ENCODE measurements around the gene FKBP3. TPM values are rescaled to one million over a fixed set of nuclear protein-coding genes. Genes with fewer than 3 reads are reported as not detected.
"Not testable (repeated sequence)": the region's sequence is repeated elsewhere in the genome, so short reads cannot be mapped to it uniquely, and the experiment has no call there.

FKBP3 gene
- total and polyA plus RNA-seq, 11 donors, result 66.8 to 226 (median 99.1) TPM

DNA sequence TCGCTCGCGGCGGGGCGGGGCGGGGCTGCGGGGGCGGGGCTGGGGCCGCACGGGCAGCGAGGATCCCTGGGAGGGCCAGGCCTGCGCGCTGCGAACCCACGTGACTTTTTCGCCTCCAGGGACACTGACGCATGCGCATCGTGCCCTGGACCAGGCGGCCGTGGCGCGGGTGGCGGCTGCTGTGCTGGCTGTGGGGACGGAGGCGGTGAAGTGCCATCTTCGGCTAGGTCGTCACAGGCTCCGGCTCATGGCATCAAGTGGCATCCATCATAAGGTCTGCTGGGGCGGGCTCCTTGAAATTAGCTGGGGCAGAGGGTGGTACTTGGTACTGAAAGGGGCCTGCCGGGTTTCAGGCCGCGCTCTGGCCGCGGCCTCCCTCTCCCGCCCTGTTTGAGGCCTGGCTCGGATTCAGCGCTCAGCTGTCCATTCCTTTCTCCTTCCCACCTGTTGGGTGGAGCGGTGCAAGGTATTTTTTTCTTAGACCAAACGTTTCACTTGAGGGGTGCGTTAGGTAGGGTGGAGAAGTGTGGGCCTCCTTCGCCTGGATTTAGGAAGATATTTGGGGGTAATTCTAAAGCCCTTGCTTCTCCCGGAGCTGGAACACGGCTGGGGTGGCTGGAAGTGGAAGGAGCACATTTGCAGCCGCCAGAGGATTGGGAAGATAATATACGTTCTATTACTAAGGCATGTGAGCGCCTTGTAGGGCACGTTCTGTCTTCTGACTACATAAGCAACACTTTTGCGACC, 50.1 kb downstream of the FKBP3 start, which contains the start of gene PRPF39:
TSS of gene PRPF39 (plus strand) at position 141 of the 747 bp plus-strand sequence. CDS start 11,124 bp downstream, outside the sequence.
- DNase-seq, result peak; percentile 95 to 97 (median 96)
- Histone ChIP-seq H3K4me1 (peaks cover 0 to 51% (median 31%) of the 10 kb centered on the region in 12 donors), H3K27me3 (no peaks in the 10 kb centered on the region), H3K27ac (peak within 1 kb of the TSS; percentile 35 to 91 (median 80)), H3K36me3 (peaks cover 0 to 4% (median 0%) of the 10 kb centered on the region in 9 donors), H3K4me3 (peak within 1 kb of the TSS; percentile 59 to 85 (median 76)), H3K9me3 (no peaks in the 10 kb centered on the region)
- WGBS, 4 donors, result 0 to 1% (median 1%) methylated on average over 22 to 49 of the region's 49 CpGs
- ATAC-seq, result peak; percentile 99 to 100 (median 99)
- intact Hi-C loops (cut with DNase I), result loop anchor here in 7 of 10 donors (1.0 to 10.0 kb wide), 9 partner anchors 19 to 187 kb away; partner anchors contain the start of genes FKBP3 (in 4 of the 7), KLHL28 (in 3 of the 7), TOGARAM1 (in 3 of the 7) and FANCM (in 2 of the 7)
- TF ChIP-seq, protein P1, sequence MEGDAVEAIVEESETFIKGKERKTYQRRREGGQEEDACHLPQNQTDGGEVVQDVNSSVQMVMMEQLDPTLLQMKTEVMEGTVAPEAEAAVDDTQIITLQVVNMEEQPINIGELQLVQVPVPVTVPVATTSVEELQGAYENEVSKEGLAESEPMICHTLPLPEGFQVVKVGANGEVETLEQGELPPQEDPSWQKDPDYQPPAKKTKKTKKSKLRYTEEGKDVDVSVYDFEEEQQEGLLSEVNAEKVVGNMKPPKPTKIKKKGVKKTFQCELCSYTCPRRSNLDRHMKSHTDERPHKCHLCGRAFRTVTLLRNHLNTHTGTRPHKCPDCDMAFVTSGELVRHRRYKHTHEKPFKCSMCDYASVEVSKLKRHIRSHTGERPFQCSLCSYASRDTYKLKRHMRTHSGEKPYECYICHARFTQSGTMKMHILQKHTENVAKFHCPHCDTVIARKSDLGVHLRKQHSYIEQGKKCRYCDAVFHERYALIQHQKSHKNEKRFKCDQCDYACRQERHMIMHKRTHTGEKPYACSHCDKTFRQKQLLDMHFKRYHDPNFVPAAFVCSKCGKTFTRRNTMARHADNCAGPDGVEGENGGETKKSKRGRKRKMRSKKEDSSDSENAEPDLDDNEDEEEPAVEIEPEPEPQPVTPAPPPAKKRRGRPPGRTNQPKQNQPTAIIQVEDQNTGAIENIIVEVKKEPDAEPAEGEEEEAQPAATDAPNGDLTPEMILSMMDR (IDR thresholded peaks at IDR 0.05), result no peak
- TF ChIP-seq POLR2A (IDR thresholded peaks at IDR 0.05), result peak in 1 of 2 donors; percentile 84

DNA sequence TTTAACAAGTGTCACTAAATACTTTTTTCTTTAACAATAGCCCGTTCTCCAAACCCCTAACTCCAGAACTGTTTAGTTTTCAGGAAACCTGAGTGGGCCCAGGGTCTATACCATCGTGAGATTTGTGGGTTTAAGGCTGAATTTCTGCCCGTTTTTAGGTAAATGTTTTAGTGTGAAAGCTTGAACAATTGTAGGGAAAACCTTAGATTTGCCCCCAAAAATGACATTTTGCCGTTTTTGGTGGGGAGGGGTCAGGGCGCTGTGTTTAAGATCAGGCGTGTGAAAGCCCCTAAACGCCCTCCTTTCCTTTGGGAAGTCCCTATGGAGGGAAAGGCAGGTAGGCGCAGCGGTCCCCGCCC, 50.7 kb downstream of the FKBP3 start:
- peak overlapping the region; percentile 59 to 85 (median 76) for H3K4me3 ChIP-seq
- intact Hi-C loops (cut with DNase I), result loop anchor here in 7 of 10 donors (2.0 to 10.0 kb wide), 7 partner anchors 49 to 186 kb away; partner anchors contain the start of genes FKBP3 (in 4 of the 7), TOGARAM1 (in 3 of the 7), FANCM (in 2 of the 7) and KLHL28 (in 2 of the 7)

DNA sequence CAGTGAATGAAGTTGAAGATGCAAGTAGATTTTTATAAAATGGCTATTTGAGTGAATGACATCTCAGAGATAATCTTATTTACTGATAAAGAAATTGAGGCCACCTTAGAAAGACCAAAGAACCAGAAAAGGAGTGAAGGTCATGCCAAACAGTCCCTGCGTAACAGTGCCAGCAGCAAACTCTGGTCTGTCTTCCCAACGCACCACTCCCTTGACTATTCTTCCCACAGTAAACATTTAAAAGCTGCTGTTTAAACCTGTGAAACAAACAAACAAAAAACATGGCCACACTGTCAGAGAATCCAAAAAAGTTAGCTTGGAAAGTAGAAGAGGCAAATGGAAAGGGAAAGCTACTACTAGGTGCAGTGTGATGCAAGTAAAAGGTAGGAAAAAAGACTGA, 51.9 kb downstream of the FKBP3 start:
- no peak for ATAC-seq
- H3K9me3 ChIP-seq, result no peaks in the 10 kb centered on the region
- TF ChIP-seq, protein P1 (IDR thresholded peaks at IDR 0.05), result no peak
- no peak for TF ChIP-seq POLR2A (IDR thresholded peaks at IDR 0.05)
- no peak for DNase-seq
- H3K4me3 ChIP-seq, result no peak overlapping the region
- peaks cover 0 to 35% (median 22%) of the 10 kb centered on the region in 12 donors for H3K4me1 ChIP-seq
- WGBS, 4 donors, result 79 to 94% (median 89%) methylated on average over 2 of the region's 2 CpGs
- H3K27me3 ChIP-seq, result no peaks in the 10 kb centered on the region
- no peaks in the 10 kb centered on the region for H3K36me3 ChIP-seq
- no peak overlapping the region for H3K27ac ChIP-seq
- intact Hi-C loops (cut with DNase I), result loop anchor here in 7 of 10 donors (2.0 to 10.0 kb wide), 7 partner anchors 50 to 185 kb away; partner anchors contain the start of genes FKBP3 (in 4 of the 7), TOGARAM1 (in 3 of the 7), FANCM (in 2 of the 7) and KLHL28 (in 2 of the 7)

More for the DNA sequence above, 50.7 kb downstream of the FKBP3 start:
- WGBS, 4 donors, result 2 to 4% (median 3%) methylated on average over 9 to 10 of the region's 10 CpGs
- peaks cover 0 to under 1% (median 0%) of the 10 kb centered on the region in 9 donors for H3K36me3 ChIP-seq
- no peak for ATAC-seq
- no peaks in the 10 kb centered on the region for H3K9me3 ChIP-seq
- TF ChIP-seq, protein P1 (IDR thresholded peaks at IDR 0.05), result no peak
- TF ChIP-seq POLR2A (IDR thresholded peaks at IDR 0.05), result no peak
- no peak for DNase-seq
- peaks cover 0 to 46% (median 30%) of the 10 kb centered on the region in 12 donors for H3K4me1 ChIP-seq
- no peaks in the 10 kb centered on the region for H3K27me3 ChIP-seq
- peak overlapping the region in 11 of 12 donors; percentile 43 to 91 (median 83) for H3K27ac ChIP-seq

DNA sequence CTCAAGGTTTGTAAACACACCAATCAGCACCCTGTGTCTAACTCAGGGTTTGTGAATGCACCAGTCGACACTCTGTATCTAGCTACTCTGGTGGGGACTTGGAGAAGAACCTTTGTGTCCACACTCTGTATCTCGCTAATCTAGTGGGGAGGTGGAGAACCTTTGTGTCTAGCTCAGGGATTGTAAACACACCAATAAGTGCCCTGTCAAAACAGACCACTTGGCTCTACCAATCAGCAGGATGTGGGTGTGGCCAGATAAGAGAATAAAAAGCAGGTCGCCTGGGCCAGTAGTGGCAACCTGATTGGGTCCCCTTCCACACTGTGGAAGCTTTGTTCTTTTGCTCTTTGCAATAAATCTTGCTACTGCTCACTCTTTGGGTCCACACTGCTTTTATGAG, 53.2 kb downstream of the FKBP3 start:
- not testable (repeated sequence) for DNase-seq, ATAC-seq, H3K36me3 ChIP-seq, H3K27me3 ChIP-seq, H3K9me3 ChIP-seq, H3K4me3 ChIP-seq, H3K27ac ChIP-seq
- intact Hi-C loops (cut with DNase I), result loop anchor here in 7 of 10 donors (5.0 to 10.0 kb wide), 6 partner anchors 51 to 184 kb away; partner anchors contain the start of genes FKBP3 (in 4 of the 7), FANCM (in 2 of the 7), KLHL28 (in 2 of the 7) and TOGARAM1 (in 2 of the 7)
- H3K4me1 ChIP-seq, result peaks cover 0 to 24% (median 17%) of the 10 kb centered on the region in 12 donors
- 85 to 95% (median 94%) methylated on average over 3 of the region's 3 CpGs for WGBS, 4 donors

DNA sequence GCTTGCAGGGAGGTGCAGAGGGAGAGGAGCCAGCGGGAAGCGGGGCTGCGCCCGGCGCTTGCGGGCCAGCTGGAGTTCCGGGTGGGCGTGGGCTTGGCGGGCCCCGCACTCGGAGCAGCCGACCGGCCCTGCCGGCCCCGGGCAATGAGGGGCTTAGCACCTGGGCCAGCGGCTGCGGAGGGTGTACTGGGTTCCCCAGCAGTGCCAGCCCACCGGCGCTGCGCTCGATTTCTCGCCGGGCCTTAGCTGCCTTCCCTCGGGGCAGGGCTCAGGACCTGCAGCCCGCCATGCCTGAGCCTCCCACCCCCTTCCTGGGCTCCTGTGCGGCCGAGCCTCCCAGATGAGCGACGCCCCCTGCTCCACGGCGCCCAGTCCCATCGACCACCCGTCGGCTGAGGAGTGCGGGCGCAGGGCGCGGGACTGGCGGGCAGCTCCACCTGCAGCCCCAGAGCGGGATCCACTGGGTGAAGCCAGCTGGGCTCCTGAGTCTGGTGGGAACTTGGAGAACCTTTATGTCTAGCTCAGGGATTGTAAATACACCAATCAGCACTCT, 53.8 kb downstream of the FKBP3 start:
- not testable (repeated sequence) for H3K27ac ChIP-seq, ATAC-seq, H3K27me3 ChIP-seq, H3K9me3 ChIP-seq, H3K4me3 ChIP-seq, DNase-seq, H3K36me3 ChIP-seq
- intact Hi-C loops (cut with DNase I), result loop anchor here in 7 of 10 donors (5.0 to 10.0 kb wide), 6 partner anchors 52 to 183 kb away; partner anchors contain the start of genes FKBP3 (in 4 of the 7), FANCM (in 2 of the 7), KLHL28 (in 2 of the 7) and TOGARAM1 (in 2 of the 7)
- H3K4me1 ChIP-seq, result peaks cover 0 to 18% (median 11%) of the 10 kb centered on the region in 12 donors
- WGBS, 4 donors, result 96 to 99% (median 97%) methylated on average over 23 to 40 of the region's 40 CpGs
